GM18909 (cell line): ENCODE measurements around the gene IKBKE.

ENCODE experiments used
- ATAC-seq: cut with Tn5 transposase; IDR thresholded peaks from one replicate; pipeline ENCODE4 v1.9.1; 2021; ENCODE audit warnings: mild to moderate bottlenecking; ENCODE audit not compliant: unreplicated experiment, poor library complexity

Gene IKBKE

DNA sequence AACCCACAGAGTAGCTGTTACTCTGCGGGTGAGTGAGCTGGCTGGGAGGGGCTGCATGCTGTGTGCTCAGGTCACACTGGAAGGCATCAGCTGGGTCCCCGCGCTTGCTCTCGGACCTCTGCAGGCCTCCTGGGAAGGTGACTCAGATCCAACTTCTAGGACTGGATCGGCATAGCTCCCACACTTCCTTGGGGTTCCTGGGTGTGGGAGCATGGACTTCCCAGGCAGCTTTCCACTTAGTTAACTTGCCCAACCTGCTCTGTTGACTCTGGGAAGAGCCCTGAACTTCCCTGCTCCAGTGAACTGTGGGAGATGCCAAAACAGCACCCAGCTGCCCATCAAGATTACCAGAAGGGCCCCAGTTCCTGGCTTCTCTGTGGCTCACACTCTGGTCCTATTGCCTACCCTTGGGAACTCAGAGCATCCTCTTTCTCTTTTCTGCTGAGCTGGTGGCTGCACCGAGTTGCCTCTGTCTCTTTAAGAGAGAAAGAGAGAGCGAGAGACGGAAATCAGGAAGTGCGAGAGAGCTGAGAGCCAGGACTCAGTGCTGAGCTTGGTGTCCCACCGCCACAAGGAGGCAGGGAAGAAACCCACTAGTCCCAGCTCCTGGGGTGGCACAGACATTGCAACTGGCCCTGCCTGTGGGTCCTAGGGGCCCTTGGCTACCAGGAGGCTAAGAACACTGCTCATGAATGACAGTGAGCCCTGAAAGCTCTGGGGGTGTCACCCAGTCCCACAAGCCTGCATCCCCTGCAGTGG is at the start of gene IKBKE:
Gene IKBKE, plus strand, starts transcription at position 544 of the 759 bp plus-strand sequence. CDS start 2,752 bp downstream, outside the sequence.
- ATAC-seq = peak; percentile 56

DNA sequence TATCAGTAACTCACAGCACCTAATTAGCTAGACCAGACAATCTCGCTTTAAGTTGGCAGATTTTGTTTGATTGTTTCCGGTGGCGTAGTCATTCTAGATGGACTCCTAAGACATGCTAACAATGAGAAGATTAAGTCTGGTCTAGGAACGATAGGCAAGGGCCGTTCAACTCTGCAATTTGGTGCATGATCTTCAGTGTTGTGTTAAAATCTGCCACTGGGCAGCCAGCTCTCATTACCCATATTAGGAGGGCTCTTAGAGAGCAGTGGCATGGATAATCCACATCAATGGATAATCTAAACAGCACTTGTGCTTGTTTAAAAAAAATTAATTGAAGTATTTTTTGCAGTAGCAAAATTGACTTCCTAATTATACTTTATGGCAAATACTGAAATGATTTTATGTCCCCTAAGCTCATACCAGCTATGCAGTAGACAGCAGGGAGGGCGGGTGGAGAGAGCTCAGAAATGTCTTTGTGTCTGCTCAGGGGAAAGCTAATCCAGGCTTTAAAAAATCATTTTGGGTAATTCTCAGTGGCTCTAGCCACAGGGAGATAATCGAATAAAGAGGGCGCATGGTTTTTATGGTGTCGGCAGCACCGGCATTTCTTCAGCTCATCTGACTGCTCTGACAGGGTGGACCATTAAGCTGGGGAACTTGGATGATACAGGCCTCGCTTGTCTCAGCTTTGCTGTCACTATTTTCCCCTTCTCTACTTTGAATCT is 48.5 kb upstream of the IKBKE start:
- no peak for ATAC-seq

- ATAC-seq = no peak
Measured at GRCh38 chr1:206422525-206422924, 47.8 kb upstream of the IKBKE start.

- no peak for ATAC-seq
Measured at GRCh38 chr1:206427291-206427690, 43.0 kb upstream of the IKBKE start.

- no peak for ATAC-seq
Measured at GRCh38 chr1:206429421-206429820, 40.9 kb upstream of the IKBKE start.

DNA sequence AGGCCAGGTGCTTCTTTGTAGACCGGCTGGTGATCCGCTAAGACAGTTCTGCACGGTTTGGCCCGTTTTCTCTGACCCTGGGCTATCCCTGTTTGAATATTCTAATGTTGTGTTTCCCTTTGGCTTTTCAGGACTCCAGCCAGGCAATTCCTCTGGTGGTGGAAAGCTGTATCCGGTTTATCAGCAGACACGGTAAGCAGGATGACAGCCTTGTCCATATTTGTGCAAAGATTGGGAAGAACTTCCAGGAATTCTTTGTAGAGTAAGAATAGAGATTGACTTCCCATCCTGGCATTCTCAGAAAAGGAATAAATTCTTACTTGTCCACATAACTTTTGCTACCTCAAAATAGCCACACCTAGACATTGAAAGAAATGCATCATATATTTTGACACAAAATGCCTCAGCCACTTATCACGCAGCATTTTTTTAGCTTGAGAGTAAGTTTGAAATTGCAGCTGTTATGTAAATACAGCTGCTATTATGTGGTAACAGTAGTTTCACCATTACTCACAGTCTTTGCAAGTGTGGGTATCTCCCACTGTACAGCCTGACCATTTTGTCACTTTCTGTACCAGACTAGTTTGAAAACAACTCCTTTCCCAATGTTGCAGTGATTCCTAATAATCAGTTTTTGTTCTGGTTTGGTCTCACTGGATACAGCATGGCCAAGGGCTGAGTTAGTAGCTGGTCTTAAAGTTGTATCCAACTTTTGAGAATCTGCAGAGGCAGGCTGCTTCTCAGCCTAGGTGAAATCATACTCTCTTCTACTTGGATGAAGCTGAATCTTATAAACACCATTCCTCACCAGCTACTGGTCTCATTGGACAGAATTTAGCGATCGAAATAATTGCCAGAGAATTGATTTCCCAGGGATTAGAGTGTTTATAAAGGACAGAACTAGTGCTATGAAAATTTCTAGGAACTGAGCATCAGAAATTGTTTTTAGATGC is 40.0 kb upstream of the IKBKE start:
- ATAC-seq = peak; percentile 93

- no peak for ATAC-seq
Measured at GRCh38 chr1:206435445-206435844, 34.8 kb upstream of the IKBKE start.

DNA sequence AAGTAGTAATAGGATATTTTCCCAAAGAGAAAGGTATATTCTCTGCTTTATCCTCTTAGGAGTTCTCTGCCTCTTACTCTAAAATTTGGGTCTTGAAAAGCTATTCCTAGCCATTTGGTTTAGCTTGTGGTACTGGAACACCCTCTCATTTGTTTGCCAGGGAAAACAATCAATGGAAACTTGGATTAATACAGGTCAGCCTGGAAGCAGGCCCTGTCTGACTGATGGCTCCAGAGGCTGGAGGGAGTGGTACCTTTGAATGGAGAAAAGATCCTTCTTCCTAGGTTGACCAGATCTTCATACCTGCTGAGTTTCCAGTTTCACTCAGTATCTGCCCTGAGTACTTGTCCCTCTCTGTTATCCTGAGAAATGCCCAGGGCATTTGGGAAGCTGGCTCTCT is 31.7 kb upstream of the IKBKE start:
- ATAC-seq = no peak

DNA sequence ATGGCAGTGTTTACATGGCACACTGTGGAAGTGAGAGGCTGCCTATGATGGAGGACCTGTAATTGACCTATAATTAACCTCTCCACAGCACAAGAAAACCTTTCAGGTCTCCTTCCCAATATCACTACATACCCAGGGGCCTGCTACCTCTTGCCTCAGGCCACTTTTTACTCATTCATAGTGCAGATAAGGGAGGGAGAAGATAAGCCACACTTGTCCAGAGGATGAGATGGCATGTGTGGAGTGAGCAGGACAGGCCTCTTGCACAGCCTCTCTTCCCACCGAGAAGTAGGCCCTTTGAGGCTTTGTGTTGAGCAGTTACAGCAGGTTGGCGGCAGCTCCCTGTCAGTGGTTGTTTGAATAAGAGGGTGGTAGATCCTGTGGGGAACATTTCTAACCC is 31.1 kb upstream of the IKBKE start:
- ATAC-seq = no peak

DNA sequence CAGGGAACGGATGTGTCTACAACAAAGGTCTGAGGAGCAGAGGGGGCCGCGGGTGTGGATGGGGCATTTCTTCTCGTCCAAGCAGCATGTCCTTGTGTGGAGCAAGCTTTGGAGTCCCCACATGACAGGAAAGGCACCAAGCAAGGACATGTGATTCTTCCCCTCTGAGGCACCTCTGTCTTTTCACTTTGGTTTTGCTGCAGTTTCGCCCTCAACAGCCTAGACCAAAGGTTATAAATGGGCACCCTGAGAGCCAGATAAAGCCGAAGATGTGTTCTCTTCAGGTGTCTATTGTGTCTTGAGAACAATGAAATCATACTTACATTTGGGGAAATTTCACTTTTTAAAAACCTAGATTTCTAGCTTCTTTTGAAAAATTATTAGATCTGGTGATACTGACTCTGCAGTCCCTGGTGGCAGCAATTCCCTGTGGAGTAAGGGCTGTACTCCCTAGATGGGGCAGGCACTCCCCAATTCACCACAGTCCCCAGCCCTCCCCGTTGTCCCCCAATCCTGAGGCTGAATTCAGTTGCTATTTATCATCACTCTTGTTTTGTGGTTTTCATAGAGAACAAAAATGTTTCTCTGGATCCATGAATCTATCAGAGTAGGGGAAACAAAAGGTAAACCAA is 28.8 kb upstream of the IKBKE start:
- no peak for ATAC-seq

DNA sequence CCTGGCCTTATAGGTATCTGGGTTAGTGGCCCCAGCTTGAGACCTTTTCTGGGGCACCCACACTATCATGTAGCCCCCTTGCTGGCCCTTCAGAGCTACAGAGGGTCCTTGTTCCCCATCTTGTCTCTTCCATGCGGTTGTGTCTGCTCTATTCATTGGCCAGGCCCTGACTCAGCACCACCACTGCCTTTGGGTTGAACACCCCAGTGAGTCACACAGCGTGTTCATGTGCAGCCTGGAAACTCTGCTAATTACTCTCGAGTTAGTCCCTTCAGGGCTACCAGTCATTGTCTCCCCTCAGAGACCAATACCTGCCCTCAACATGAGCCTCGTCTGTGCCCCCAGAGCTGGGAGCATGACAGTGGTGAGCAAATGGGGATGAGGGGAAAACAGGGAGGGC is 28.2 kb upstream of the IKBKE start:
- no peak for ATAC-seq

DNA sequence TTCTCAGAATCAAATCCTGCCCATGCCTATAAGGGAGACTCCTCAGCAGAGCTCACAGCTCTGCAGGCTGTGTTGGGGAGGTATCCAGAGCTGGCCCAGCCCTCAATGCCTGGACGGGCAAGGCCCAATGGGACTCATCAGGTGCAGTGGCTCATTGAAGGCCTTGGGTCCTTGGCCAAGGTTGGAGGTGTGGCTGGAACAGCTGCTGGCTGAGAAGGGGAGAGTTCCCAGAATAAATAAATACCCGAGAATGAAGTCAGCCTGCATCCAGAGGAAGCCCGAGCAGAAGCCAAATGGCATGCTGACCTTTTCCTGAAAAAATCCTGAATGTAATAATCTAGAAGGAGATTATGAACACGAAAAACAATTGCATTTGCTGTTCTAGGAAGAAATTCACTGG is 25.2 kb upstream of the IKBKE start:
- ATAC-seq = no peak

- ATAC-seq = no peak
Measured at GRCh38 chr1:206445911-206446356, 24.3 kb upstream of the IKBKE start.

- no peak for ATAC-seq
Measured at GRCh38 chr1:206446688-206447421, 23.4 kb upstream of the IKBKE start.

DNA sequence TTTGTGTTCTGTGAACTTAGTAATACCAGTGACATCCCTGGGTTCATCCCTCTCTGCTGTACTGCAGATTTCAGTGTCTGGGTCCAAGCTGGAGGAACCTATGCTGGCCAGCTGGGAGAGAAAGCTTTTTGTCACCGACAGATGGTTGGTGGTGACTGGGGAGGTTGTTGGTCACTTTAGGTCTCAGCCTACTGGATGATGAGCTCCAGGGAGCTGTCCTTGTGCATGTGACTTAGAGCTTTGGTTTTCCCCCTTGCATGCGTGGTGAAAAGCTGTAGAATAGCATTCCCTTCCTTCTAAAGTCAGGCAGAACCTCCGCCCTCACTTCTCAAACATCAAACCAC is 22.9 kb upstream of the IKBKE start:
- ATAC-seq = no peak

DNA sequence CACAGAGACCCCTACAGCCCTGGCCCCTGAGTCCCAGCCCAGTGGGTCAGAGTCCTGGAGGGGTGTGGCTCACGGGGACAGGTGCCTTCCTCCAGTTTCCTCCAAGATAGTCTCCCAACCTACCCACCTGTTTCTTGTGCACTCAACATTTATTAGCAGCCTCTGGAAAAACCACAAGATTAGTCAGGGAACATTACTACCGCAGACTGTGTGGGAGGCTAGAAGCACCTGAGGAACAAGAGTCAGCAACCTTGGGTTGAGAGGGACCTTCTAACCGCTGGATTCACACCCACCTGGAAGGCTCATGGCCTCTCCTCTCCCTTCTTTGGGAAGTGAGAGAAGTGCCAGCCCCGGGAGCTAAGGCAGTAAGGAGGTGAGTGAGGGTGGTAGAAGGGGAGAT is 22.5 kb upstream of the IKBKE start:
- ATAC-seq = no peak

DNA sequence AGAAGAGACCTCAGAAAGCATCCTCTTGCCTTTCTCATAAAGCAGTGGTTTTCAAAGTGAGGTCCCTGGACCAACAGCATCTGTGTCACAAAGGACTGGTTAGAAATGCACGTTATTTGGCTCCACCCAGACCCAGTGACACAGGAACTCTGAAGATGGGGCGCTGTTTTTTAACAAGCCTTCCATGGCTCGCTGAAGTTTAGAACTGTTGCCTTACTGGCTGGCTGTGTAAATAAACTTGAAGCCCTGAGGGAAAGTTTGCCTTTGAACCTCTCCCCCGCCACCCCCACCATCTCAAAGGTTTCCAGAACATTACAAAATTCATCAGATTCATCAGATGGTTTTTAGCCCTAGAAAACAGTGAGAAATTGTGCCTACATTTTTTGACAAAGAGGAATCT is 21.8 kb upstream of the IKBKE start:
- ATAC-seq = no peak

- ATAC-seq = no peak
Measured at GRCh38 chr1:206449565-206449964, 20.7 kb upstream of the IKBKE start.

GRCh38 chr1:206450281-206450680 is 20.0 kb upstream of the IKBKE start:
- ATAC-seq = no peak
